ENCODE measurements around the gene SPG11. TPM values are rescaled to one million over a fixed set of nuclear protein-coding genes. Genes with fewer than 3 reads are reported as not detected.

Gene SPG11
- total RNA-seq, 2 donors from 2014 or later: 60.2 to 61.6 TPM

DNA sequence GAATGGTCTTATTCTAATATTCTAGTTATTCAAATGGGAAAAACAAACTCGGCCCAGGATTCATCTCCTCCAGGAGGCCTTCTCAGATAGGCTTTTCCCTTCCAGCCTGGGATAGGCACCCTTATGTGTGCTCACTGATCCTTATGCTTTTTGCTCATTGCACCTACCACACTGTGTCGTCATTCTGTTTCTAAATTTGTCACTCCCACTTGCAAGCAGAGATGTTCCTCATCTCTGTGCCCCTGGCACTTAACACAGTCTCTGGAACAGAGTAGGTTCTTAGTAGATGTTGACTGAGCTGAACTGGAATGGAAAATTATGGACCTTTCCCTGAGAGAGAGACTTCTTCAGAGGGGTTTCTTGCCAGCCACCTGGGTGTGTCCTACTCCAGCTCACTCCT, 18.7 kb upstream of the SPG11 start:
- 95% methylated on average over 2 of the region's 2 CpGs; no CpG with 5 or more reads in 1 of the 2 experiments for WGBS, 2 experiments (ENCODE audit: insufficient coverage in 1 of 2, insufficient read length in 1 of 2)
- H3K27ac ChIP-seq (ENCODE audit: low read depth, low read length): no peak overlapping the region
- Mint-ChIP-seq H3K9me3 (peaks cover 23% of the 10 kb centered on the region), H3K27ac (peak overlapping the region; percentile 48), H3K4me1 (peaks cover 28% of the 10 kb centered on the region), H3K27me3 (ENCODE audit: insufficient read depth) (peaks cover 8% of the 10 kb centered on the region), H3K36me3 (ENCODE audit: low read depth) (no peaks in the 10 kb centered on the region), H3K4me3 (no peak overlapping the region)
- H3K9me3 ChIP-seq (ENCODE audit: control insufficient read depth, low read length): no peaks in the 10 kb centered on the region
- no peaks in the 10 kb centered on the region for H3K27me3 ChIP-seq (ENCODE audit: control insufficient read depth, insufficient read depth, low read length, poor library complexity, severe bottlenecking)
- DNase-seq: no peak
- no peak overlapping the region for H3K4me3 ChIP-seq (ENCODE audit: low read length)
- no peaks in the 10 kb centered on the region for H3K36me3 ChIP-seq (ENCODE audit: control insufficient read depth, insufficient read depth, low read length)
- H3K4me1 ChIP-seq (ENCODE audit: control insufficient read depth, insufficient read depth, low read length): peaks cover 9% of the 10 kb centered on the region
- TF ChIP-seq, protein P1, sequence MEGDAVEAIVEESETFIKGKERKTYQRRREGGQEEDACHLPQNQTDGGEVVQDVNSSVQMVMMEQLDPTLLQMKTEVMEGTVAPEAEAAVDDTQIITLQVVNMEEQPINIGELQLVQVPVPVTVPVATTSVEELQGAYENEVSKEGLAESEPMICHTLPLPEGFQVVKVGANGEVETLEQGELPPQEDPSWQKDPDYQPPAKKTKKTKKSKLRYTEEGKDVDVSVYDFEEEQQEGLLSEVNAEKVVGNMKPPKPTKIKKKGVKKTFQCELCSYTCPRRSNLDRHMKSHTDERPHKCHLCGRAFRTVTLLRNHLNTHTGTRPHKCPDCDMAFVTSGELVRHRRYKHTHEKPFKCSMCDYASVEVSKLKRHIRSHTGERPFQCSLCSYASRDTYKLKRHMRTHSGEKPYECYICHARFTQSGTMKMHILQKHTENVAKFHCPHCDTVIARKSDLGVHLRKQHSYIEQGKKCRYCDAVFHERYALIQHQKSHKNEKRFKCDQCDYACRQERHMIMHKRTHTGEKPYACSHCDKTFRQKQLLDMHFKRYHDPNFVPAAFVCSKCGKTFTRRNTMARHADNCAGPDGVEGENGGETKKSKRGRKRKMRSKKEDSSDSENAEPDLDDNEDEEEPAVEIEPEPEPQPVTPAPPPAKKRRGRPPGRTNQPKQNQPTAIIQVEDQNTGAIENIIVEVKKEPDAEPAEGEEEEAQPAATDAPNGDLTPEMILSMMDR (conservative IDR thresholded peaks at IDR 0.05): no peak
- no peak overlapping the region for H3K9ac ChIP-seq (ENCODE audit: extremely low read depth, low read length, poor library complexity, severe bottlenecking)

DNA sequence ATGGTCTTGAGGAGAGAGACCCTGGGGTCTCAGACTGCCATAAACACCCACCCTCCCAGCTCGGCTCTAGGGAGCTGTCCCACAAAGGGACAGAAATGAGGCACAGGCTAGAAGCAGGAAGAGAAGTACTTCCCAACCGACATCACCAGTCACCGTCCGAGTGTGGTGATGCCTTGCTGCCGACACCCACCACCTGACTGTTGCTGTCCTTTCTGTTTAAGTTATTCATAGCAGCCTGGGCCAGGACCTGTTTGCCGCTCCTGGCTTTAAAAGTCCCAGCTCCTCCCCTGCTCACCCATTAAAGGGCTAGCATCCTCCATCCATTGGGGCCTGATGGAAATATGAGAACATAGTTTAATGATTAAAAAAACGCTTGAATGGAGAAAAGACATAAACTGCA, 13.2 kb upstream of the SPG11 start:
- WGBS, 2 experiments (ENCODE audit: insufficient coverage in 1 of 2, insufficient read length in 1 of 2): 76 to 78% methylated on average over 3 to 7 of the region's 7 CpGs

DNA sequence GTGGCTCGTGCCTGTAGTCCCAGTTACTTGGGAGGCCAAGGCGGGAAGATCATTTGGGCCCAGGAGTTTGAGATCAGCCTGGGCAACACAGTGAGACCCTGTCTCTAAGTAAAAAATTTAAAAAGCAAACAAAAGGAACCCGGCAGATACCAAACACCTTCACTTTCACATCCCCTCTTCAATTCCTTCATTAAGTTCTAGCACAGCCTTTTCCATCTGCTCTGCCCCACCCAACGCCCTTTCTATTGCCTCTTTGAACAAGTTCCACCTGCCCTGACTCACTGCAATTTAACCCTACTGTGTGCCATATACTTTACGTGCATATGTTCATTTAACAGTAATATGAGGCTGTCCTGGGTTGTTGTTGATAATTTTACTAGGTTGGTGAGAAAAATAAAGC, 12.4 kb upstream of the SPG11 start:
- no peak overlapping the region for H3K9ac ChIP-seq (ENCODE audit: extremely low read depth, low read length, poor library complexity, severe bottlenecking)
- Mint-ChIP-seq H3K36me3 (ENCODE audit: low read depth) (no peaks in the 10 kb centered on the region), H3K4me3 (no peak overlapping the region), H3K4me1 (no peaks in the 10 kb centered on the region), H3K9me3 (no peaks in the 10 kb centered on the region), H3K27ac (no peak overlapping the region), H3K27me3 (ENCODE audit: insufficient read depth) (peaks cover 4% of the 10 kb centered on the region)
- no peaks in the 10 kb centered on the region for H3K36me3 ChIP-seq (ENCODE audit: control insufficient read depth, insufficient read depth, low read length)
- DNase-seq: no peak
- H3K27me3 ChIP-seq (ENCODE audit: control insufficient read depth, insufficient read depth, low read length, poor library complexity, severe bottlenecking): no peaks in the 10 kb centered on the region
- WGBS, 2 experiments (ENCODE audit: insufficient coverage in 1 of 2, insufficient read length in 1 of 2): 80 to 87% methylated on average over 4 to 5 of the region's 5 CpGs
- no peak overlapping the region for H3K27ac ChIP-seq (ENCODE audit: low read depth, low read length)
- H3K4me1 ChIP-seq (ENCODE audit: control insufficient read depth, insufficient read depth, low read length): no peaks in the 10 kb centered on the region
- H3K4me3 ChIP-seq (ENCODE audit: low read length): no peak overlapping the region
- H3K9me3 ChIP-seq (ENCODE audit: control insufficient read depth, low read length): no peaks in the 10 kb centered on the region
- TF ChIP-seq, protein P1 (conservative IDR thresholded peaks at IDR 0.05): no peak

More for the DNA sequence above, 13.2 kb upstream of the SPG11 start:
- Mint-ChIP-seq H3K27me3 (ENCODE audit: insufficient read depth) (peaks cover 4% of the 10 kb centered on the region), H3K27ac (no peak overlapping the region), H3K9me3 (no peaks in the 10 kb centered on the region), H3K36me3 (ENCODE audit: low read depth) (no peaks in the 10 kb centered on the region), H3K4me1 (peaks cover 6% of the 10 kb centered on the region), H3K4me3 (no peak overlapping the region)
- no peak overlapping the region for H3K27ac ChIP-seq (ENCODE audit: low read depth, low read length)
- no peaks in the 10 kb centered on the region for H3K36me3 ChIP-seq (ENCODE audit: control insufficient read depth, insufficient read depth, low read length)
- no peaks in the 10 kb centered on the region for H3K27me3 ChIP-seq (ENCODE audit: control insufficient read depth, insufficient read depth, low read length, poor library complexity, severe bottlenecking)
- no peaks in the 10 kb centered on the region for H3K9me3 ChIP-seq (ENCODE audit: control insufficient read depth, low read length)
- no peak overlapping the region for H3K9ac ChIP-seq (ENCODE audit: extremely low read depth, low read length, poor library complexity, severe bottlenecking)
- TF ChIP-seq, protein P1 (conservative IDR thresholded peaks at IDR 0.05): no peak
- no peak overlapping the region for H3K4me3 ChIP-seq (ENCODE audit: low read length)
- H3K4me1 ChIP-seq (ENCODE audit: control insufficient read depth, insufficient read depth, low read length): peaks cover 3% of the 10 kb centered on the region
- DNase-seq: no peak
